ENCODE measurements around the gene PATJ.

GRCh38 chr1:61748566-61748965 lies 6.3 kb downstream of the PATJ start:
- no peak for TF ChIP-seq YY1 (IDR thresholded peaks at IDR 0.05; ENCODE audit: low read depth)
- TF ChIP-seq, protein P1, sequence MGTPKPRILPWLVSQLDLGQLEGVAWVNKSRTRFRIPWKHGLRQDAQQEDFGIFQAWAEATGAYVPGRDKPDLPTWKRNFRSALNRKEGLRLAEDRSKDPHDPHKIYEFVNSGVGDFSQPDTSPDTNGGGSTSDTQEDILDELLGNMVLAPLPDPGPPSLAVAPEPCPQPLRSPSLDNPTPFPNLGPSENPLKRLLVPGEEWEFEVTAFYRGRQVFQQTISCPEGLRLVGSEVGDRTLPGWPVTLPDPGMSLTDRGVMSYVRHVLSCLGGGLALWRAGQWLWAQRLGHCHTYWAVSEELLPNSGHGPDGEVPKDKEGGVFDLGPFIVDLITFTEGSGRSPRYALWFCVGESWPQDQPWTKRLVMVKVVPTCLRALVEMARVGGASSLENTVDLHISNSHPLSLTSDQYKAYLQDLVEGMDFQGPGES (IDR thresholded peaks at IDR 0.05; ENCODE audit: low read depth, low read length) = no peak
- no peak for TF ChIP-seq MAX (IDR thresholded peaks at IDR 0.05; ENCODE audit: low read depth)
- TF ChIP-seq GABPA (IDR thresholded peaks at IDR 0.05; ENCODE audit: low read depth) = no peak
- TF ChIP-seq, protein P2, sequence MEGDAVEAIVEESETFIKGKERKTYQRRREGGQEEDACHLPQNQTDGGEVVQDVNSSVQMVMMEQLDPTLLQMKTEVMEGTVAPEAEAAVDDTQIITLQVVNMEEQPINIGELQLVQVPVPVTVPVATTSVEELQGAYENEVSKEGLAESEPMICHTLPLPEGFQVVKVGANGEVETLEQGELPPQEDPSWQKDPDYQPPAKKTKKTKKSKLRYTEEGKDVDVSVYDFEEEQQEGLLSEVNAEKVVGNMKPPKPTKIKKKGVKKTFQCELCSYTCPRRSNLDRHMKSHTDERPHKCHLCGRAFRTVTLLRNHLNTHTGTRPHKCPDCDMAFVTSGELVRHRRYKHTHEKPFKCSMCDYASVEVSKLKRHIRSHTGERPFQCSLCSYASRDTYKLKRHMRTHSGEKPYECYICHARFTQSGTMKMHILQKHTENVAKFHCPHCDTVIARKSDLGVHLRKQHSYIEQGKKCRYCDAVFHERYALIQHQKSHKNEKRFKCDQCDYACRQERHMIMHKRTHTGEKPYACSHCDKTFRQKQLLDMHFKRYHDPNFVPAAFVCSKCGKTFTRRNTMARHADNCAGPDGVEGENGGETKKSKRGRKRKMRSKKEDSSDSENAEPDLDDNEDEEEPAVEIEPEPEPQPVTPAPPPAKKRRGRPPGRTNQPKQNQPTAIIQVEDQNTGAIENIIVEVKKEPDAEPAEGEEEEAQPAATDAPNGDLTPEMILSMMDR (IDR thresholded peaks at IDR 0.05) = no peak
- no peak for TF ChIP-seq ZBTB33 (IDR thresholded peaks at IDR 0.05; ENCODE audit: borderline replicate concordance, low read depth)
- TF ChIP-seq POLR2AphosphoS5 (IDR thresholded peaks at IDR 0.05; ENCODE audit: low read depth, low read length) = no peak

Data from SK-N-SH (cell line).